H4 (cell line): ENCODE data around the gene BACH2. TPM values are rescaled to one million over a fixed set of nuclear protein-coding genes. Genes with fewer than 3 reads are reported as not detected.

Experiments used
- DNase-seq: peaks from one replicate; pipeline ENCODE4 v3.0.0-alpha.2; 2015; ENCODE audit warnings: low spot score
- total RNA-seq: library from RNA; depleted of rRNA; stranded (reverse); fragments of >200 nt; shearing (Covaris generic); gene quantifications from 2 replicates; pipeline ENCODE4 v1.2.3, GENCODE V29; 2014

Gene BACH2
- total RNA-seq, 1 experiment from 2014 or later = 0.31 TPM

DNA sequence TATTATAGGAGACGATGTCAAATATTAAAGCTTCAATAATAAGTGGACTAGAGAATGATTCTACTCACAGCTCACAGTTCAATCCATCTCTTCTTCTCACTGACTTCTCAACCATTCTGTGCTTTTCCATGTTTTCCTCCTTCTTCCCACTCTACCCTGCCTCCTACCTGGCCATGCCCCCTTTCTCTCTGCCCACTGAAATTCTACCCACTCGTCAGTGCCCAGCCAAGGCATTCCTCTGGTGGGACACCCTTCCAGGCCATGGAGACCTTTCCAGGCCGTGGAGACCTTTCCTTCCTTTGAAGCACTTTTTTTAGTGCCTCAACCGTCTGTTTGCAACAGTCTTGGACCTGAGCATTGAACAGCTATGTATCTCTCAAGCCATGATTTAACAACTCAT is 18.5 kb downstream of the BACH2 start:
- DNase-seq = no peak

DNA sequence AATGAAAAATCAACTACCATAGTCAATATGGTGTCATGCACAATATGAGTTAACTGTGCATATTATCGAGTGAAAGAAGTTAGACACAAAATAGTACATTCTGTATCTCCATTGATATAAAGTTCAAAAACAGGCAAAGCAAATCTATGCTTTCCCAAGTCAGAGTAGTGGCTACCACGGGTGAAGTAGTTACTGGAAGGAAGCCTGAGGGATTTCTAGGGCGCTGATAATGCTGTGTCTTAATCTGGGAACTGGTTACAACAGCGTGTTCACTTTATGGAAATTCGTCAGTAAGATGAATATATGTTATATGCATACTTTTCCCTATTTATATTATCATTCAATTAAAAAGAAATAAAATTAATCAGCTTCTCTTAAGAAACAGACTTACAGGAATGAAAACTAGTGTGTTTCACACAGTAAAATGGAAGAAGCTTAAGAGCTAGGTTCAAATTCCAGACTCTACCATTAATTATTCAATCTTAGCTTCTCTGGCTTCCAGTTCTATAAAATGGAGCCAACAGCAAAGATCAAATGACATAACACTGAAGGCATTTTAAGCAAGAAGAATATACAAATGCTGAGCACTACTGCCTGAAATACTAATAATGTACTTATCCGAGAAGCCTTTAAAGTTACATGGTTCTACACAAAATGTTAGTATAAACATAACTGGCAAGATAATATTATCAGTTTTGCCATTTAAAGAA is 19.2 kb downstream of the BACH2 start:
- DNase-seq = no peak

DNA sequence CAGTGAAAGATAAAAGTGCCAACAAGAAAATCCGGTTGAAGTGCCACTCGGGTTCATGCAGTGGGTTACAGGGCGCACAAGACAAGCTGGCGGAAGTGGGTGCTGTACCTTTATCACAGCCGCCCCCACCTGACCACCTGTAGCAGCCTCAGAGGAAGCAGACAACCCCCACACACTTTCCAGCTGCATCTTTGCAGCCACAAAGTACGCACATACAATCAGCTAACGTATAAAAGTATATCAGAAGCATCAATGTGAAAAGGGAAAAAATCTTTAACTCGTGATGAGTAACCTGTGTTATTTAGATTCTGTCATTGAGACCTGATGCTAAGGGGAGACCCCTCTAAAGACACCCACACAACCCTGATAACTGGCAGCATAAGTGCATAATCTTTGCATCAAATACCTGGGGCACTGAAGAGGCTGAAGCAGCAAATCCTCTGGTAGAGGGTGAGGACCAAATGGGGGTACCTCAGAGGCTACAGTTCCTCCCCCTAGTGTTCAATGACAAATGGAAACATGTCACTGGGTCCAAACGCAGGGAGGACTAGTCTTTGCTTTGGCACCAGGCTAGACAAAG is 22.1 kb downstream of the BACH2 start:
- no peak for DNase-seq

DNA sequence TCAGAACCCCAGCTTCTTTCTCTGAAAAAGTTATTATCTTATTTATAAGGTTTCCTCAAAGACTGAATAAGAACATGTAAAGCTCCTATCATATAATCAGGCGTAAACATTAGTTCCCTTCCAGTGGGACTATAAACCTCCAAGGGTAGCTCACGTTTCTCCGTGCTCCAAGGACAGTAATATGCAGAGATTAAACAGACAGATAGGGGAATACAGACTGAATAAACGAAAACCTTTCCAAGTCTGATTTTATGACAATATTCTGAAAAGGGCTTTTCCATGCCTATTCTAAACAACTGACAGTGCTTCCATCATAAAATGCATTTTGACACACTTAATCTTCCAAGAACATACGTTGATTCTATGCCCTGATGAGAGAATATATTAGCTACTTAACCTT is 22.8 kb downstream of the BACH2 start:
- no peak for DNase-seq

DNA sequence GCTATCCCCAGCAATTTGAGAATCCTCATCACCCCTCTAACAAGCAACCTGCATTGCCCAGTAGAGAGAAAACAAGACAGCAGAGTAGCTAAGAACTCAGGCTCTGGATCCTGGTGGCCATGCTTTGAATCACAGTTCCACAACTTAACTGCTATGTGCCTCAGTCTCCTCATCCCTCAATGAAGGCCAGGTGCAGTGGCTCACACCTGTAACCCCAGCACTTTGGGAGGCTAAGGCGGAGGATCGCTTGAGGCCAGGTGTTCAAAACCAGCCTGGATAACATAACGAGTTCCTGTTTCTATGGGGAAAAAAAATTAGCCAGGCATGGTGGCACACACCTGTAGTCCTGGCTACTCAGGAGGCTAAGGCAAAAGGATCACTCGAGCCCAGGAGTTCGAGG is 23.7 kb downstream of the BACH2 start:
- DNase-seq = no peak

DNA sequence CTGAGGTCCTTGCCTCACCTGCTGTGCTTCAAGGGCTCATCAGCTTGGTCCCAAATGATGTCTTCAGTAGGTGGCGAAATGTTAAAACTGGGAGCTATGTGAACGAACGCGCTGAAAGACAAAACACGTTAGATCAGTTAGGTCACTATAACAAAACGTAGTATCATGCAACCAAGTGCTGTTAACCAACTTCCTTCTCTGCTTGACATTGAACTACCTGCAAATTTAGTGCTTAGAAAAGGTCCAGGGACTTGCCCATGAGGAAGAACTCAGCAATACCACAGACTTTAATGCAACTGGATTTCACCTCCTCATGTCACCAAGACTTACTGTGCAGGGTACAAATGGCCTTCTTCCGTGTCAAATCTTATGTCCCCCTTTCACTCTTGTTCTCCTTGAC is 24.8 kb downstream of the BACH2 start:
- DNase-seq = no peak

DNA sequence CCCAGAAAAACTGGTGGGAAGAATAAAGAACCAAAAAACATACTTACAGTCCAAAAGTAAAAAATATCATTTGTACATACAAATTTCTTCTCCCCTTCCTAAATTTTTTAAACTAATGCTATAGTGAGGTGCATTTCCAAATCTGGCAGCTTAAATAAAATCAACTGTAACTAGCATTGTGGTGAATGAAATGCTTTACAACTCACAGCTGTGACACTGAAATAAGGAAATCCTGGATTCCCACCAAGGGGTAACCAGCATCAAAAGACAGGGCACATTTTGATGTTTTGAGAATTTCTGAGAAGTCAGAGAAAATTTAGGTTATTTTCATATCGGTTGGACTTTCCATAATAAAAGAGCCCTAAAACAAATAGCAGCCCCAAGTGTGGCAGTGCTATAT is 27.3 kb downstream of the BACH2 start:
- no peak for DNase-seq

DNA sequence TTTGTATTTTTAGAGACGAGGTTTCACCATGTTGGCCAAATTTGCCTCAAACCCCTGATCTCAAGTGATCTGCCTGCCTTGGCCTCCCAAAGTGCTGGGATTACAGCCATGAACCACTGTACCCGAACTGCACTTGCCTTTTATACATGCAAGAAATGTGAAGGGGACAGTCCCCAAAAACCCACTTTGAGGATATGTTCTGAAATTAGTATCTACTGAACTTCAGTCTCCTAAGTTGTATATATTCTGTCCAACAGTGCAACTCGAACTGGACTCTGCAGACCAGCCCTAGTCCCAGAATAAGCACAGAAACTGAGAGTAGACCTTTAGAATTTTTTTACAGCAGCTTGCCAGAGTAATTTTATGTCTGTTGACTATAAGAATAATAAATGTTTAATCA is 28.5 kb downstream of the BACH2 start:
- DNase-seq = no peak

DNA sequence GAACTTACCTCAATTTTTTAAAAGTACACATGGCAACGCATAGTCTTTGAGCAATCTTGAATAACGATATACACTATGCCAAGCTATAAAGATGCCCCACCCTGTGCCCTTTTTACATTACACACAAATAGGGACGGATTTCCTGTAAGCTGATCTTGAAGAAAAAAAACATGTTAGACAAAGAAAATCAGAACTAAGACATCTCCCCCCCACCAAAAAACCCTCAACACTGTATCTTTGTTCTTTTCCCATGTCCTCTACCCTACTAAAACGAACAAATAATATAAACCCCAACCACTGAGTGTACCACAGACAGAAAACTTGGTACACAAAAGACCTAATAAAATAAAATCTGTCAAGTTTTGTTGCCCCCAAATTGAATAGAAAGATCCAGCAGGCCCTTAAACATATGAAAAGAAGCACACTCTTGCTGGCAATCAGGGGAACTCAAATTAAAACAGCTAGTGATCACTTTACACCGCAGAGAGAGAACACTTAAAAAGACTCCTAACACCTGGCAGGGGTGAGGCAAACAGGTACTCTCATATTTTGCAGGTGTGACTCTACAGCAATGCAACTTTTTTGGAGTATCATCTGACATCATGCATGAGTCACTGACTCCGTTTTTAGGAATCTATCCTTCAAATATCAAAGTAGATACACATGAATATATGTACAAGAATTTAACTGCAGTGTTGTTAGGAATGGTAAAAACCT is 29.6 kb downstream of the BACH2 start:
- DNase-seq = no peak

DNA sequence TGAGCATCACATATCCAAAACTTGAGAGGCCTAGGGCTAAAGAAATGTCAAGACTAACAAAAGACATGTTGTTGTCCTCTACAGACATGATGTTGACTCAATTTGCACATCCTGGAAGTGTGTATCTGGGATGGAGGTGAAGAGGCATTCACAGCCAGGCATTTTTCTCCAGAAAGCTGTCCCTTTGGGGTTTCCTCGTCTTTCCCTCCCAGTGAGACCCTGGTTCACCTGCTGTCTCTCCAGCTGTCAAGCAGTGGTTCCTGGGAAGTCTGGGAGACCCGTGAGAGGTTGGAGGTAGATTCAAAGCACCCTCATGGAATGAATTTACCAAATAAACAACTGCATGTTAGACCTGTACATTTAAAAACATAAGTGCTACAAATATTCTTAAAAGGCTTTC is 32.1 kb downstream of the BACH2 start:
- DNase-seq = no peak

DNA sequence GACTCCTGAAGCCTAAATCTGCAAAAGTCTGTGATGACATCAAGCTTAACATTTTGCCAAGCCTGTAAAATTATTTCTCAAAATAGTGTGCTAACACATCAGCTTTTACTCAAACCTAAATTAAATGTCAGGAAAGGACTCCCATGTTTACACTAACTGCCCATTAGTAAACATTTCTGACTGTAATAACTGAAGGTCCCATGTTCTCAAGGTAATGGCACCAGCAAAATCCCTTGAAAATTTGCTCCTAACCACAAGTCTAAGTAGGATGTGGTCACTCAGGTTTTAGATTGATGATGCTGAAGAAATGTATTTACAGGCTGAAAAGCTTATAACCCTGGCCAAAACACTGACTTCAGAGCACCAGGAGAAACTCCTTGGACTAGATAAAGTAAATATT is 33.0 kb downstream of the BACH2 start:
- DNase-seq = peak; percentile 96

DNA sequence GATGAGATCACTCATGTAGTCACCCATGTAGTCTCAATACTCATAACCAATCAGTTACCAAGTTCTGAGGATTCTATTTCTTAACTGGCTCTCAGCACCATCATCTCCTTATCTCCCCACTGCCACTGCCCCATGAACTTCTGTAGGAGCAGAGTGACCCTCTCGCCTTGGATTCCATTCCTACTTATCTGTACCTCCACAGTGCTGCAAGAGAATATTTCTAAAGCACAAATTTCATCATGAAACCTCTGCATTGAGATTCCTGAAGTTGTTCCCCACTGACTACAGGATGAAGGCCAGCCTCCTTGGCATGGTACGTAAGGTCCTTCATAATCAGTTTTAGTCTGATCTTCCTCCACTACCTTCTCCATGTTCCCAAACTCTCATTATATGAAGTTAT is 34.8 kb downstream of the BACH2 start:
- no peak for DNase-seq

DNA sequence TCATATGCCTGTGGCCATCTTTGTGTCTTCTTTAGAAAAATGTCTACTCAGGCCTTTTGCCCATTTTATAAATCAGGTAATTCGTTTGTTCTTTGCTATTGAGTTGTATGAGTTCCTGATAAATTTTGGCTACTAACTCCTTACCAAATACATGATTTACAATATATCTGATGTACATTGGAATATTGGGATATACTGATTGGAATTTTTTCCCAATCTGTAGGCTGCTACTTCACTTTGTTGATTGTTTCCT is 39.2 kb downstream of the BACH2 start:
- no peak for DNase-seq

DNA sequence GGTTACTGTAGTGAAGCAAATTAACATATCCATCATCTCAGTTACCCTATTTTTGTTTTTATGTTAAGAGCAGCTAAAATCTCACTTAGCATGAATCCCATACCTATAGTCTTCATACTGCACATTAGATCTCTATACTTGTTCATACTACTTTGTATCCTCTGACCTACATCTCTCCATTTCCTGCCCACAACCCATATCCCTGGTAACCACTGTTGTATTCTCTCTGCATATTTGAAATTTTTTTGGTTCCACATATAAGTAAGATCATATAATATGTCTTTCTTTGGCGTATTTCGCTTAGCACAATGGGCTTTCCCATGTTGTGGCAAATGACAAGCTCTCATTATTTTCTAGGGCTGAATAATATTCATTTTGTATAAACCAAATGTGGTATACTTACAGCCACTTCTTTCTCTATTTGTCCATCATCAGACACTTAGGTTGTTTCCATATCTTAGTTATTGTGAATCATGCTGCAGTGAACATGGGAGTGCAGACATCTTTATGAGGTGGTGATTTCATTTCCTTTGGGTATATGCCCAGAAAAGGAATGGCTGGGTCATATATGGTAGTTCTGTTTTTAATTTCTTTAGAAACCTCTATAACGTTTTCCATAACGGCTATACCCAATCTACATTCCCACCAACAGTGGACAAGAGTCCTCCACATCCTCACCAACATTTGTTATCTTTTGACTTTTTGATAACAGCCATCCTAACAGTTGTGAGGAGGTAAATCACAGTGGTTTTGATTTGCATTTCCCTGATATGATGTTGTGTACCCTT is 39.8 kb downstream of the BACH2 start:
- peak; percentile 24 for DNase-seq

DNA sequence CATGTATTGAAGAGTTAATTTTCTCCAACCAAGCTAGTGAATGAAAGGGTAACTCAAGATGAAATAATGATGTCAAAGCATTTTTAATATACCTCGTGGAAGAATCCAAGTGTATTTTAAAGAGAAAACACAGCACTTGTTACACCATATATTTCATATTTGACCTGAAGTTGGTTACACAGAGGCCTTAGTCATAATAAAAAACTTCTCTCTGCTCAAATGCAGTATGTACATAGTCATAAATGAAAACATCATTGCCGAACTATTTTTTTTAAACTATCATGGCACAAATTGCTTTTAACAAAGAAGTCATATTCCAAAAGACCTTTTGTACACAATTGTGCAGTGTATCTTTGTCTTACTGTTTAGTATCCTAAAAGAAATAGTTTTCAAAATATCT is 43.0 kb downstream of the BACH2 start:
- DNase-seq = no peak

DNA sequence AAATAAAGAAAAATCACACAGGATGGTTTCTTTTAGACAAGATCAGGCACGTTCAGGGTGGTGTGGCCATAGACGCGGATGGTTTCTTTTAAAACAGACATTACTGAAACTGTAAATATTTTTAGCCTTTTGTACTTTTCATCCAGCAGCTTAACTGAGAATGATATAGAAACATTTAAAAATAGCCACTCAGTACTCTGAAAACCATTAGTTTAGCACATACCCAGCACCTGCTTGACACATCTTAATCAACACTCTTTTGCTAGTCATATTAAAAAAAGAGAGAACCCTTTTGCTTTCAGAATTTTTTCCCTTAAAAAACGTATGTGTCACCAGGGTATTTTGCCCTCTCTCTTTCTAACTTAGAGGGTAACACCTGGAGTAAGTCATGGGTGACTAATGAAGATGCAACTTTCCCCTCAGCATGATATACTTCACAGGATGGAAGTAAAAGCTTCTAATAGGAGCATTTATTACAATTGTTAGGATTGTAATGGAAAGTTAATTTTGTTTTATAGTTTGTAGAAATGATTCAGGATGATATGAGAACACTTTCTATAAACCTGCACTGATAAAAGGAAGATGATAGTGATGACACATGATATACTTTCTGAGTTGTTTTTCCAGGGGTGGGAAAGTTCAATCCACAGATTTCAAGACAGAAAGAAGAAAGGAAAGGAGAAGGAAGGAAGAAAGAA is 45.2 kb downstream of the BACH2 start:
- no peak for DNase-seq

DNA sequence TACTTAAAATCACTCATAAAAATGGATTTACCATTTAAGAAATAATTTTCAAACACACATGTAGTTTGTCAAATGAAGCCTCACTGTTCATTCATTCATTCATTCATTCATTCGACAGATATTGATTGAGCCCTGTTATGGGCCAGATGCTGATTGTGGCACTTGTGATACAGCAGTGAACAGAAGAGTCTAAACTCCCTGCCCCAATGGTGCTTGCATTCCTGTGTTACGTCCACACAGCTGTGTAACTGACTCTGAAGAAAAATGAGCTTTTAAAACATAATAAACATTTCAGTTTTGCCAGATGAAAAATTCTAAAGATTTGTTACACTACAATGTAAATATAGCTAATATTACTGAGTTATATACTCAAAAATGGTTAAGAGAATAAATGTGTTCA is 46.2 kb downstream of the BACH2 start:
- DNase-seq = no peak

DNA sequence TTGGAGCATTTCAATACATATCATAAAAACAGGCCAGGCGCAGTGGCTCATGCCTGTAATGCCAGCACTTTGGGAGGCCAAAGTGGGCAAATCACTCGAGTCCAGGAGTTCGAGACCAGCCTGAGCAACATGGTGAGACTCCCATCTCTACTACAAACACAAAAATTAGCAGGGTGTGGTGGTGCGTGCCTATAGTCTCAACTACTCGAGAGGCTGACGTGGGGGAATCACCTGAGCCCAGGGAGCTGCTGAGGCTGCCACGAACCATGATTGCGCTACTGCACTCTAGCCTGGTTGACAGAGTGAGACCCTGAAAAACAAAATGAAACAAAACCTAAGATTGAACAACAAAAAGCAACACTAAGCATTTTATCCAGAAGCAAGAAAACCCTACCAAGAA is 47.2 kb downstream of the BACH2 start:
- no peak for DNase-seq

DNA sequence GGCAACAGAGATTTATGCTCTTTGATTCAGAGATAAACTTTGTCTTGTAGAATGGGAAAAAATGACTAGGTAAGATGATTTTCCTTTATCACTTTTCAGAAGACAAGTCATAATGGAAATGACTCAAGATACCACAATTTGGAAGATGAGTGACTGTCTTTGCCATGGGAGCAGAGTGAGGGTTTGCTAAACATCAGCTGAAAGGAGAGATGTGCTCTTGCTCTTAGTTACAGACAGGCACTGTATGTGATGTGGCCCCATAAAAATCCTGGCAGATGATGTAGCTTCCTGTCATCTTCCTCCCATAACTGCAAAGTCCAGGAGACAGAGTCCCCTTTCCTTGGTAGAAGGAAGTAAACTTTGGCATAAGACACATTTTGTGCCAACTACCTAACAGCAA is 47.6 kb downstream of the BACH2 start:
- DNase-seq = no peak

DNA sequence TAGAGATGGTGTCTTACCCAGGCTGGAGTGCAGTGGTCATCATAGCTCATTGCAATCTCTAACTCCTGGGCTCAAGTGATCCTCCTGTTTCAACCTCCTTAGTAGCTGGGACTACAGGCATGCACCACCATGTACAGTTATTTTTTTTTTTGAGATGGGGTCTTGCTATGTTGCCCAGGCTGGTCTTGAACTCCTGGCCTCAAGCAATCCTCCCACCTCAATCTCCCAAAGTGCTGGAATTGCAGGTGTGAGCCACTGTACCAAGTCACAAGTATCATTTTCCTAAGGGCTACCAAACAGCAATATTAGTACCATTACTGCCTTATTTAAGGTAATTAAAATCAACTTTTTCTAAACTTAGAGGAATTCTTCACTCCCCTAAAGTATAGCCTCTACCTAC is 49.4 kb downstream of the BACH2 start:
- no peak for DNase-seq

DNA sequence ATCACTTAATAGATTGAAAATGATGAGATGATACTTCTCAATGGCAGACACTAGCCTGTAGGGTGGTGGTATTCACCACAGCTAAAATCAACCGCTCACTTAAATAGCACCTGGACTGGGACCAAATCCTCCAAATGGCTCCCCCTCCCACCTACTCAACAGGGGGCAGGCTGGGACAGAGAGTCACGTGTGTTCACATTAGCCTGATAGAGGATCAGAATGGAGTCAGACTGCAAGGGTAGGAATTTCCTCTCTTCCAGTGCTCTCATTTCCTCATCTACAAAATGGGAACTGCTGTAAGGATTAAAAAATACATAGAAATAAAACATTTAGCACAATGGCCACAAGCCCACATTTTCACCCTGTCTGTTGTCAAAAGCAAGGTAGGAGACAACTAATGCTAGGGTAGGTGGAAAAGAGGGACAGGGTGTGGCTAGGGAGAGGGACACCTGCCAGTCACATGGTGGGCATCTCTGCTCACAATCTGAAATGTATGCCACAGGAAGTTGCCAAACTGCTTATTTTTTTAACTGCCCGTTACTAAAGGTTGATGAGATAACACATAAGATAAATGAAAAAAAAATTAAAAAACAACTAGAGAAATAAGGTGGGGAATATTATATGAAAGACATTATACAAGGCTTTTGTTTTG is 55.3 kb downstream of the BACH2 start:
- no peak for DNase-seq
